A549 (cell line): ENCODE measurements around the gene ZNF574. TPM values are rescaled to one million over a fixed set of nuclear protein-coding genes. Genes with fewer than 3 reads are reported as not detected.

Experiments
- ATAC-seq, 2 experiments: fragments of 200-7000 bp in 1 of 2; fragments of >200 bp in 1 of 2; cut with Nextera tagmentation in 1 of 2; cut with Tn5 transposase in 1 of 2; 3 replicates each; pipeline versions ENCODE4 v1.8.0 to v1.9.1; 2018 to 2020; ENCODE audit warnings: mild to moderate bottlenecking in 1 of 2, moderate library complexity in 1 of 2
- CTCF ChIA-PET: fragments of 300-600 bp; sonication (Branson Sonifier 250); formaldehyde crosslinking; extraction: SDS; loops from one replicate; lab custom pipeline; 2021; ENCODE audit warnings: antibody characterized with exemption, inconsistent platforms; lab: Yijun Ruan, JAX
- POLR2A ChIA-PET: fragments of 350-600 bp; formaldehyde crosslinking; extraction: SDS; loops from one replicate; lab custom pipeline; 2021; ENCODE audit warnings: antibody characterized with exemption, inconsistent platforms; lab: Yijun Ruan, JAX
- DNase-seq, 2 experiments: peaks; one replicate each; pipeline versions ENCODE4 v3.0.0 to v3.0.0-alpha.2; 2011 to 2016; ENCODE audit warnings: low read depth in 1 of 2, low spot score in 1 of 2
- FAIRE-seq: peaks from 2 replicates; lab custom pipeline; 2011; peaks lifted over from hg19 to GRCh38; lab: Jason Lieb, UNC
- H3K27ac ChIP-seq, 2 experiments: fragments of >200 bp; sonication (Bioruptor Twin); formaldehyde crosslinking; 3 replicates each; pipeline ENCODE4 v1.5.1; 2016 to 2017
- H3K4me1 ChIP-seq: fragments of >200 bp; sonication (Bioruptor Twin); formaldehyde crosslinking; 3 replicates; pipeline ENCODE4 v1.6.1; 2016
- H3K4me2 ChIP-seq: fragments of >200 bp; sonication (Bioruptor Twin); formaldehyde crosslinking; 3 replicates; pipeline ENCODE4 v1.6.1; 2016
- H3K4me3 ChIP-seq: fragments of >200 bp; sonication (Bioruptor Twin); formaldehyde crosslinking; 3 replicates; pipeline ENCODE4 v1.5.1; 2016
- H3K9me3 ChIP-seq: fragments of >200 bp; sonication (Bioruptor Twin); formaldehyde crosslinking; 3 replicates; pipeline ENCODE4 v1.6.1; 2016
- ATOH8 ChIP-seq: fragments of 250-450 bp; sonication (Bioruptor Pico); IDR thresholded peaks from 2 replicates; pipeline ENCODE4 v1.5.0; 2020; ENCODE audit warnings: low read depth, mild to moderate bottlenecking, moderate library complexity
- CBX2 ChIP-seq: fragments of 200-600 bp; sonication (generic); IDR thresholded peaks from 2 replicates; pipeline ENCODE4 v1.6.1; 2016; ENCODE audit warnings: low read depth, mild to moderate bottlenecking, borderline replicate concordance
- CBX8 ChIP-seq: fragments of 200-600 bp; sonication (generic); IDR thresholded peaks from 2 replicates; pipeline ENCODE4 v1.6.1; 2016
- CEBPB ChIP-seq, 2 experiments: fragments of >200 bp in 1 of 2; sonication (Bioruptor Twin) in 1 of 2; formaldehyde crosslinking in 1 of 2; IDR thresholded peaks; 2 replicates each; pipeline ENCODE4 v1.6.1; 2012 to 2016
- CHD4 ChIP-seq: fragments of 200-600 bp; sonication (generic); IDR thresholded peaks from 2 replicates; pipeline ENCODE4 v1.6.1; 2016; ENCODE audit warnings: antibody characterized with exemption, mild to moderate bottlenecking, borderline replicate concordance
- EHF ChIP-seq: fragments of 250-450 bp; sonication (Bioruptor Pico); IDR thresholded peaks from 2 replicates; pipeline ENCODE4 v1.5.0; 2020; ENCODE audit warnings: mild to moderate bottlenecking
- FOSL2 ChIP-seq, 2 experiments: fragments of 450-650 bp in 1 of 2; fragments of >200 bp in 1 of 2; sonication (Bioruptor Twin) in 1 of 2; formaldehyde crosslinking; IDR thresholded peaks; 2 replicates each; pipeline versions ENCODE4 v1.5.0 to v1.6.1; 2016 to 2020; ENCODE audit warnings: mild to moderate bottlenecking in 1 of 2, moderate library complexity in 1 of 2
- HOXA7 ChIP-seq: fragments of 250-450 bp; sonication (Bioruptor Pico); IDR thresholded peaks from 2 replicates; pipeline ENCODE4 v1.5.0; 2020; ENCODE audit warnings: mild to moderate bottlenecking, moderate library complexity
- JUN ChIP-seq, 2 experiments: fragments of >200 bp; sonication (Bioruptor Twin); formaldehyde crosslinking; IDR thresholded peaks; 2 replicates in 1 of 2; 3 replicates in 1 of 2; pipeline ENCODE4 v1.6.1; 2016 to 2017
- JUNB ChIP-seq: fragments of >200 bp; sonication (Bioruptor Twin); formaldehyde crosslinking; IDR thresholded peaks from 2 replicates; pipeline ENCODE4 v1.6.1; 2016
- MAFK ChIP-seq: fragments of 450-650 bp; IDR thresholded peaks from 2 replicates; pipeline ENCODE4 v1.6.1; 2014; ENCODE audit not compliant: partially characterized antibody
- MAZ ChIP-seq: fragments of 150-350 bp; IDR thresholded peaks from 2 replicates; pipeline ENCODE4 v1.6.1; 2014; ENCODE audit warnings: antibody characterized with exemption, low read depth, low read length, borderline replicate concordance
- NPAS2 ChIP-seq: fragments of 250-450 bp; sonication (Bioruptor Pico); IDR thresholded peaks from 2 replicates; pipeline ENCODE4 v1.8.0; 2022; ENCODE audit warnings: mild to moderate bottlenecking, moderate library complexity, borderline replicate concordance
- POLR2A ChIP-seq: IDR thresholded peaks from 2 replicates; pipeline ENCODE4 v1.6.1; 2012; ENCODE audit warnings: mild to moderate bottlenecking, low read length
- POLR2AphosphoS2 ChIP-seq: conservative IDR thresholded peaks from 2 replicates; pipeline ENCODE4 v1.6.1; 2012; ENCODE audit warnings: low read length, improper control_type of control experiment, inconsistent platforms
- RFX5 ChIP-seq: fragments of 450-650 bp; IDR thresholded peaks from 2 replicates; pipeline ENCODE4 v1.7.1; 2014; ENCODE audit warnings: antibody characterized with exemption, mild to moderate bottlenecking, moderate library complexity
- RNF2 ChIP-seq: fragments of 200-600 bp; sonication (generic); IDR thresholded peaks from 2 replicates; pipeline ENCODE4 v1.6.1; 2016; ENCODE audit warnings: low read depth, mild to moderate bottlenecking, antibody characterized with exemption, moderate library complexity, borderline replicate concordance
- SREBF2 ChIP-seq: fragments of 450-650 bp; IDR thresholded peaks from 2 replicates; pipeline ENCODE4 v1.6.1; 2014; ENCODE audit warnings: mild to moderate bottlenecking, moderate library complexity
- TFCP2L1 ChIP-seq: fragments of 250-450 bp; sonication (Bioruptor Pico); IDR thresholded peaks from 2 replicates; pipeline ENCODE4 v1.5.0; 2021; ENCODE audit warnings: mild to moderate bottlenecking
- TP53 ChIP-seq: fragments of 250-450 bp; sonication (Bioruptor Pico); IDR thresholded peaks from 2 replicates; pipeline ENCODE4 v1.5.0; 2021; ENCODE audit warnings: mild to moderate bottlenecking, moderate library complexity
- ZC3H11A ChIP-seq: fragments of 450-650 bp; IDR thresholded peaks from 2 replicates; pipeline ENCODE4 v1.6.1; 2014; ENCODE audit warnings: antibody characterized with exemption, mild to moderate bottlenecking
- ZNF302 ChIP-seq: fragments of 250-450 bp; sonication (Bioruptor Pico); IDR thresholded peaks from 2 replicates; pipeline ENCODE4 v1.9.0; 2021; ENCODE audit warnings: inconsistent platforms, mild to moderate bottlenecking, moderate library complexity
- WGBS: methylation state at CpG from one replicate; pipeline ENCODE4 v1.1.6; 2017; ENCODE audit errors: missing lambda C conversion rate; 5-methylcytosine and 5-hydroxymethylcytosine counted together
- polyA plus RNA-seq, 4 experiments: library from polyadenylated mRNA; depleted of rRNA in 3 of 4; stranded (reverse); fragments of >200 nt; fragmentation: RNase III in 1 of 4; extraction: RNeasy Plus Mini Kit Qiagen cat#74134 plus additional on column Dnase treatment in 1 of 4; gene quantifications; 2 replicates in 3 of 4; 3 replicates in 1 of 4; pipeline ENCODE4 v1.2.3, GENCODE V29; 2011 to 2017
- TF ChIP-seq, protein P1 (sequence below): fragments of >200 bp; sonication (Bioruptor Twin); formaldehyde crosslinking; IDR thresholded peaks from 3 replicates; pipeline ENCODE4 v1.5.1; 2016
- TF ChIP-seq, protein P2 (sequence below): fragments of >200 bp; sonication (Bioruptor Twin); formaldehyde crosslinking; IDR thresholded peaks from 3 replicates; pipeline ENCODE4 v1.6.1; 2016
- TF ChIP-seq, protein P3 (sequence below): fragments of 150-350 bp; IDR thresholded peaks from 2 replicates; pipeline ENCODE4 v1.6.1; 2014; ENCODE audit warnings: low read depth, mild to moderate bottlenecking, low read length
- TF ChIP-seq, protein P4 (sequence below): IDR thresholded peaks from 2 replicates; pipeline ENCODE4 v1.6.1; 2012
- TF ChIP-seq, protein P5 (sequence below): fragments of 250-450 bp; sonication (Bioruptor Pico); IDR thresholded peaks from 2 replicates; pipeline ENCODE4 v1.5.0; 2021; ENCODE audit warnings: mild to moderate bottlenecking, moderate library complexity, borderline replicate concordance
- TF ChIP-seq, protein P6 (sequence below): IDR thresholded peaks from 2 replicates; pipeline ENCODE4 v1.6.1; 2012

ZNF574 gene
- polyA plus RNA-seq, 2 of the 4 experiments (the other 2 are of a cell fraction) = 11.3 to 21.8 TPM

DNA sequence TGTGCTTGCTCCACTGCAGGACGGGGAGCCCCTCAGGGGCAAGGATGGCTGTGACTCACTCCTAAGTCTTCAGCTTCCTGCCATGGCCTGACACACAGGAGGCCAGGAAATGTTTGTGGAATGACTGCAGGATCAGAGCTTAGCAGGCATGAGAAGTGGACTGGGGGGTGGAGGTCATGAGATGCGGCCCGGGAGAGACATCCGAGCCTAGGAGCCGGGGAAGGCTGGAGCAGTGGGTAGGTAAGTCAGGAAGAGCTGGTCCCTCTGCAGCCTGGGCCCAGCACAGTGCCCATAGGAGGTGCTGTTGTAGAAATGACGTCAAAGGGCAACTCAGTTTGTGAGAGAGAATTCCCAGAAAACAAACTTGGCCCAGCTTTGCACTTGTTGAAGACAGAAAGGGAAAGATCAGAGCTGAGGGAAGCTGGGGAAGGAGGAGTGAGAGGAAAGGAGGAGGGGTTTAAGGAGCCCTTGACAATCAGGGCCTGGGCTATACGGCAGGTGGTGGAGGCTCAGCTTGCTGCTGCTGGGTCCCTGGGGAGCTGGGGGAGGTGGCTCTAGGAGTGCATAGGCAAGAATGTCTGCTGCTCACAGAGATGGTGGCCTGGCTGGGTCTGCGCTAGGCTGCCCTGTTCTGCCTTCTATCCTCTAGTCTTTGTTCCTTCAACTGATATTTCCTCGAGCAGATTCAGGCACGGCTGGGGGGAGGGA is 37.8 kb downstream of the ZNF574 start (continued):
- TF ChIP-seq, protein P1, sequence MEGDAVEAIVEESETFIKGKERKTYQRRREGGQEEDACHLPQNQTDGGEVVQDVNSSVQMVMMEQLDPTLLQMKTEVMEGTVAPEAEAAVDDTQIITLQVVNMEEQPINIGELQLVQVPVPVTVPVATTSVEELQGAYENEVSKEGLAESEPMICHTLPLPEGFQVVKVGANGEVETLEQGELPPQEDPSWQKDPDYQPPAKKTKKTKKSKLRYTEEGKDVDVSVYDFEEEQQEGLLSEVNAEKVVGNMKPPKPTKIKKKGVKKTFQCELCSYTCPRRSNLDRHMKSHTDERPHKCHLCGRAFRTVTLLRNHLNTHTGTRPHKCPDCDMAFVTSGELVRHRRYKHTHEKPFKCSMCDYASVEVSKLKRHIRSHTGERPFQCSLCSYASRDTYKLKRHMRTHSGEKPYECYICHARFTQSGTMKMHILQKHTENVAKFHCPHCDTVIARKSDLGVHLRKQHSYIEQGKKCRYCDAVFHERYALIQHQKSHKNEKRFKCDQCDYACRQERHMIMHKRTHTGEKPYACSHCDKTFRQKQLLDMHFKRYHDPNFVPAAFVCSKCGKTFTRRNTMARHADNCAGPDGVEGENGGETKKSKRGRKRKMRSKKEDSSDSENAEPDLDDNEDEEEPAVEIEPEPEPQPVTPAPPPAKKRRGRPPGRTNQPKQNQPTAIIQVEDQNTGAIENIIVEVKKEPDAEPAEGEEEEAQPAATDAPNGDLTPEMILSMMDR = peak; percentile 55
- TF ChIP-seq RNF2 (no peak), HOXA7 (CRISPR knock-in tag) (no peak), CEBPB (IDR thresholded peaks at IDR 0.05) (no peak), MAZ (no peak), NPAS2 (CRISPR knock-in tag) (no peak), SREBF2 (no peak), CBX2 (no peak), JUNB (peak; percentile 51), RFX5 (no peak), MAFK (no peak), TFCP2L1 (CRISPR knock-in tag) (no peak), FOSL2 (IDR thresholded peaks at IDR 0.05) (peak; percentile 80), FOSL2 (CRISPR knock-in tag; IDR thresholded peaks at IDR 0.05) (peak; percentile 85), ZNF302 (no peak), JUN (IDR thresholded peaks at IDR 0.05) (peak in 1 of 2 experiments; percentile 63; a peak in 2 of 5 replicates)
- TF ChIP-seq, protein P2, sequence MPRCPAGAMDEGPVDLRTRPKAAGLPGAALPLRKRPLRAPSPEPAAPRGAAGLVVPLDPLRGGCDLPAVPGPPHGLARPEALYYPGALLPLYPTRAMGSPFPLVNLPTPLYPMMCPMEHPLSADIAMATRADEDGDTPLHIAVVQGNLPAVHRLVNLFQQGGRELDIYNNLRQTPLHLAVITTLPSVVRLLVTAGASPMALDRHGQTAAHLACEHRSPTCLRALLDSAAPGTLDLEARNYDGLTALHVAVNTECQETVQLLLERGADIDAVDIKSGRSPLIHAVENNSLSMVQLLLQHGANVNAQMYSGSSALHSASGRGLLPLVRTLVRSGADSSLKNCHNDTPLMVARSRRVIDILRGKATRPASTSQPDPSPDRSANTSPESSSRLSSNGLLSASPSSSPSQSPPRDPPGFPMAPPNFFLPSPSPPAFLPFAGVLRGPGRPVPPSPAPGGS = no peak
- TF ChIP-seq, protein P3, sequence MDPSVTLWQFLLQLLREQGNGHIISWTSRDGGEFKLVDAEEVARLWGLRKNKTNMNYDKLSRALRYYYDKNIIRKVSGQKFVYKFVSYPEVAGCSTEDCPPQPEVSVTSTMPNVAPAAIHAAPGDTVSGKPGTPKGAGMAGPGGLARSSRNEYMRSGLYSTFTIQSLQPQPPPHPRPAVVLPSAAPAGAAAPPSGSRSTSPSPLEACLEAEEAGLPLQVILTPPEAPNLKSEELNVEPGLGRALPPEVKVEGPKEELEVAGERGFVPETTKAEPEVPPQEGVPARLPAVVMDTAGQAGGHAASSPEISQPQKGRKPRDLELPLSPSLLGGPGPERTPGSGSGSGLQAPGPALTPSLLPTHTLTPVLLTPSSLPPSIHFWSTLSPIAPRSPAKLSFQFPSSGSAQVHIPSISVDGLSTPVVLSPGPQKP = no peak
- TF ChIP-seq, protein P4, sequence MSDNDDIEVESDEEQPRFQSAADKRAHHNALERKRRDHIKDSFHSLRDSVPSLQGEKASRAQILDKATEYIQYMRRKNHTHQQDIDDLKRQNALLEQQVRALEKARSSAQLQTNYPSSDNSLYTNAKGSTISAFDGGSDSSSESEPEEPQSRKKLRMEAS = peak; percentile 72; the same call in 1 of the 2 replicates
- TF ChIP-seq, protein P5, sequence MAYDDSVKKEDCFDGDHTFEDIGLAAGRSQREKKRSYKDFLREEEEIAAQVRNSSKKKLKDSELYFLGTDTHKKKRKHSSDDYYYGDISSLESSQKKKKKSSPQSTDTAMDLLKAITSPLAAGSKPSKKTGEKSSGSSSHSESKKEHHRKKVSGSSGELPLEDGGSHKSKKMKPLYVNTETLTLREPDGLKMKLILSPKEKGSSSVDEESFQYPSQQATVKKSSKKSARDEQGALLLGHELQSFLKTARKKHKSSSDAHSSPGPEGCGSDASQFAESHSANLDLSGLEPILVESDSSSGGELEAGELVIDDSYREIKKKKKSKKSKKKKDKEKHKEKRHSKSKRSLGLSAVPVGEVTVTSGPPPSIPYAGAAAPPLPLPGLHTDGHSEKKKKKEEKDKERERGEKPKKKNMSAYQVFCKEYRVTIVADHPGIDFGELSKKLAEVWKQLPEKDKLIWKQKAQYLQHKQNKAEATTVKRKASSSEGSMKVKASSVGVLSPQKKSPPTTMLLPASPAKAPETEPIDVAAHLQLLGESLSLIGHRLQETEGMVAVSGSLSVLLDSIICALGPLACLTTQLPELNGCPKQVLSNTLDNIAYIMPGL (CRISPR knock-in tag) = no peak

DNA sequence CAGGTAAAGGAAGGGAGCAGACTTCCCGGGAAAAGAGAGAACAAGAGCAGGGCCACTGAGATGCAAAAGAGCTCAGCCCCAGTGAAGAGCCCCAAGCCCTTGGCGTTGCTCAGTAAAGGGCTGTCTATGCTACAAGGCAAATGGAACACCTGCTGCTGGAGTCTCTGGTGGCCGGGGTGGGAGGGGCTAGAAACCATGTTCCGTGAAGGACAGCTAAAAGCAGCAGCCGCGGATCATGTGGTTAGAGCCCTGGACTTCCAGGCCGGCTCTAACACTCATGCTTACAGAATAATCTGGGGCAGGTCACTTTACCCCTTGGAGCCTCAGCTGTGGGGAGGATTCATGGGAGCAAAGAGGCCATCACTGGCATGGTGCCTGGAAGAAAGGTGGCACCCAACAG is 38.4 kb downstream of the ZNF574 start:
- DNase-seq (no peak), ATAC-seq (no peak), FAIRE-seq (no peak)
- no peaks in the 10 kb centered on the region for H3K9me3 ChIP-seq
- CTCF ChIA-PET = interaction anchor here (0.7 to 32.8 kb wide), 23 partner anchors 11 to 453 kb away, joined by 3 to 678 read pairs (median 4); partner anchors contain the start of genes GSK3A and POU2F2
- WGBS = 87% methylated on average over 7 of the region's 7 CpGs
- H3K27ac ChIP-seq = peak overlapping the region; percentile 57 to 75
- H3K4me2 ChIP-seq = peak overlapping the region; percentile 45
- POLR2A ChIA-PET = interaction anchor here (0.9 to 1.3 kb wide), 3 partner anchors 129 to 188 kb away, joined by 3 to 5 read pairs (median 3); partner anchors contain the start of gene PAFAH1B3
- no peak overlapping the region for H3K4me3 ChIP-seq
- H3K4me1 ChIP-seq = peaks cover 28% of the 10 kb centered on the region
- TF ChIP-seq FOSL2 (IDR thresholded peaks at IDR 0.05) = no peak
- TF ChIP-seq FOSL2 (CRISPR knock-in tag; IDR thresholded peaks at IDR 0.05) = no peak
- TF ChIP-seq TP53 (CRISPR knock-in tag) = no peak
- TF ChIP-seq, protein P1 = no peak
- no peak for TF ChIP-seq POLR2A
- no peak for TF ChIP-seq CBX8
- no peak for TF ChIP-seq CEBPB (IDR thresholded peaks at IDR 0.05)
- TF ChIP-seq, protein P6, sequence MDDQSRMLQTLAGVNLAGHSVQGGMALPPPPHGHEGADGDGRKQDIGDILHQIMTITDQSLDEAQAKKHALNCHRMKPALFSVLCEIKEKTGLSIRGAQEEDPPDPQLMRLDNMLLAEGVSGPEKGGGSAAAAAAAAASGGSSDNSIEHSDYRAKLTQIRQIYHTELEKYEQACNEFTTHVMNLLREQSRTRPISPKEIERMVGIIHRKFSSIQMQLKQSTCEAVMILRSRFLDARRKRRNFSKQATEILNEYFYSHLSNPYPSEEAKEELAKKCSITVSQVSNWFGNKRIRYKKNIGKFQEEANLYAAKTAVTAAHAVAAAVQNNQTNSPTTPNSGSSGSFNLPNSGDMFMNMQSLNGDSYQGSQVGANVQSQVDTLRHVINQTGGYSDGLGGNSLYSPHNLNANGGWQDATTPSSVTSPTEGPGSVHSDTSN = no peak
- no peak for TF ChIP-seq EHF (CRISPR knock-in tag)
- TF ChIP-seq POLR2AphosphoS2 = no peak
- TF ChIP-seq JUNB = no peak
- TF ChIP-seq CHD4 = no peak
- no peak for TF ChIP-seq ZC3H11A
- TF ChIP-seq ATOH8 (CRISPR knock-in tag) = no peak
